ENCODE results near the gene ARHGAP42.
"Not testable (repeated sequence)": the region's sequence is repeated elsewhere in the genome, so short reads cannot be mapped to it uniquely, and the experiment has no call there.

ARHGAP42 gene

GRCh38 chr11:100727410-100727809, 40.3 kb downstream of the ARHGAP42 start:
- DNase-seq (ENCODE audit: low read depth), result no peak

GRCh38 chr11:100730266-100730665, 43.2 kb downstream of the ARHGAP42 start:
- DNase-seq (ENCODE audit: low read depth), result no peak

- no peak for DNase-seq (ENCODE audit: low read depth)
These were observed 44.4 kb downstream of the ARHGAP42 start for GRCh38 chr11:100731471-100731870.

- DNase-seq (ENCODE audit: low read depth), result no peak
These were observed 45.9 kb downstream of the ARHGAP42 start for GRCh38 chr11:100732949-100733348.

GRCh38 chr11:100734743-100735527, 47.8 kb downstream of the ARHGAP42 start:
- DNase-seq (ENCODE audit: low read depth), result no peak

GRCh38 chr11:100735949-100736675, 49.0 kb downstream of the ARHGAP42 start:
- DNase-seq (ENCODE audit: low read depth), result no peak

GRCh38 chr11:100738701-100739270, 51.7 kb downstream of the ARHGAP42 start:
- no peak for DNase-seq (ENCODE audit: low read depth)

GRCh38 chr11:100739666-100740065, 52.6 kb downstream of the ARHGAP42 start:
- no peak for DNase-seq (ENCODE audit: low read depth)

GRCh38 chr11:100740440-100740839, 53.4 kb downstream of the ARHGAP42 start:
- no peak for DNase-seq (ENCODE audit: low read depth)

GRCh38 chr11:100741866-100742625, 55.0 kb downstream of the ARHGAP42 start:
- DNase-seq (ENCODE audit: low read depth), result no peak

GRCh38 chr11:100746448-100746847, 59.4 kb downstream of the ARHGAP42 start:
- DNase-seq (ENCODE audit: low read depth), result no peak

GRCh38 chr11:100748153-100748552, 61.1 kb downstream of the ARHGAP42 start:
- no peak for DNase-seq (ENCODE audit: low read depth)

GRCh38 chr11:100749887-100750565, 62.9 kb downstream of the ARHGAP42 start:
- DNase-seq (ENCODE audit: low read depth), result not testable (repeated sequence)

- not testable (repeated sequence) for DNase-seq (ENCODE audit: low read depth)
These were observed 63.4 kb downstream of the ARHGAP42 start for GRCh38 chr11:100750566-100750891.

GRCh38 chr11:100752371-100753171, 65.5 kb downstream of the ARHGAP42 start:
- DNase-seq (ENCODE audit: low read depth), result no peak

GRCh38 chr11:100753172-100753543, 66.1 kb downstream of the ARHGAP42 start:
- no peak for DNase-seq (ENCODE audit: low read depth)

- no peak for DNase-seq (ENCODE audit: low read depth)
These were observed 66.5 kb downstream of the ARHGAP42 start for GRCh38 chr11:100753571-100753970.

- DNase-seq (ENCODE audit: low read depth), result no peak
These were observed 69.5 kb downstream of the ARHGAP42 start for GRCh38 chr11:100756559-100756958.

- DNase-seq (ENCODE audit: low read depth), result no peak
These were observed 70.6 kb downstream of the ARHGAP42 start for GRCh38 chr11:100757646-100758045.

- no peak for DNase-seq (ENCODE audit: low read depth)
These were observed 72.0 kb downstream of the ARHGAP42 start for GRCh38 chr11:100759106-100759505.

GRCh38 chr11:100759856-100760255, 72.8 kb downstream of the ARHGAP42 start:
- no peak for DNase-seq (ENCODE audit: low read depth)
